OCI-M1 (cell line): ENCODE measurements around the gene GOLIM4.
"Not testable (repeated sequence)": the region's sequence is repeated elsewhere in the genome, so short reads cannot be mapped to it uniquely, and the experiment has no call there.

ENCODE experiments used
- DNase-seq: peaks from one replicate; lab custom pipeline; 2025; lab: John Stamatoyannopoulos, UW

Gene GOLIM4

DNA sequence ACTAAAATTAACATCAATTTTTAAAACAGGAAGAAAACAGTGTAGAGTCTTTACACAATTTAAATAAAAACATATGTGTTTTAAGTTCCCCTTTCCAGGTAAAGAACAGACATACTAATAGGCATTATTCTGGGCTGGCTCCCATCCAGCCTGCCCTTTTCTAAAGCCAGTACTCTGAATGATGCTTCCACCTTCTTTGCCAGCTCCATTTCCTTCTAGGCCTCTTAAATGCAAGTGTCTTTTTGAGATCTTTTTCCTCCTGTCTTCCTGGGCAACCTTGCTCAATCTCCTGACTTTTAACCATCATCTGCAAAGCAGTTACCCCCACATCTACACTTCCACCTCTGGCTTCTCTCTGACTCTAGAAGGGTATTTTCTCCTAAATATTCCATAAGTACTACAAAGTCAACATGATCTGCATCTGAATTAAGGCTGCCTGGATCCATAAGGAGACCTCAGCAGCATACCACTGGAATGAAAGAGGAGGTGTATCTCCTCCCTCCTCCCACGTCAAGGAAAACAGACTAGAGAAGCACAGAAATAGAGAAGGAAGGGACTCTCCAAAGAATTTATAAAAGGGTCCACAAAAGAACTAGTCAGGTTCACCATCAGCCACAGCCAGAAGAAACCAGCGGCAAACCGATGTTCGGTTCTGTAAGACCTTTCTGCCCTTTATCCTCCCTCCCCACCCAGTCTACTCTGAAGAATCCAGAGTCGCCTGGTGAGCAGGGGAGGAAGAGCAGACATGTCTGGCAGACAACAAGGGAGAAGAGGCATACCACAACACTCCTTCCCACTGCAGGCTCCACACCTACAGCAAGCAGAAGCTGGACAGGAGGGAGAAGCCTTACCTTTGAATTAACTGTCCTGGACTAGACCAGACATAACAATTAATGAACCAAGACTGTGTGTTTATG is 47.1 kb downstream of the GOLIM4 start:
- DNase-seq, result peak; percentile 8

DNA sequence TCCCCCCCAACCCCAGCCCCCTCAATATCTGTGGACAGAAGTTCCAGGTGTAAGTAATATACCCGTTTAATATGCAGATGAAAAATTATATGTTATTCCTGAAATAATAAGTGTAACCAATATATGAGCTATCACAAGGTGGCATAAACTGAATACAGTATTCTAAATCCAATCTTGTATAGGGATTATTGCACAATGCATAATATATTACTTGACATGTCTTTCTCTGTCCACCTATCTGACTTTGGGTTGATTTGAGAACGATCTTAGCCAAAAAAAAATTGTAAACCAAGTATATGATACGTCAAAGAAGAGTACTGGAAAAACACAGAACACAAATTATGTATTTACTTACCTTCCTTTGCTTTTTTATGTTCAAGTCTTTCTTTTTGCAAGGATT is 47.8 kb downstream of the GOLIM4 start:
- no peak for DNase-seq

DNA sequence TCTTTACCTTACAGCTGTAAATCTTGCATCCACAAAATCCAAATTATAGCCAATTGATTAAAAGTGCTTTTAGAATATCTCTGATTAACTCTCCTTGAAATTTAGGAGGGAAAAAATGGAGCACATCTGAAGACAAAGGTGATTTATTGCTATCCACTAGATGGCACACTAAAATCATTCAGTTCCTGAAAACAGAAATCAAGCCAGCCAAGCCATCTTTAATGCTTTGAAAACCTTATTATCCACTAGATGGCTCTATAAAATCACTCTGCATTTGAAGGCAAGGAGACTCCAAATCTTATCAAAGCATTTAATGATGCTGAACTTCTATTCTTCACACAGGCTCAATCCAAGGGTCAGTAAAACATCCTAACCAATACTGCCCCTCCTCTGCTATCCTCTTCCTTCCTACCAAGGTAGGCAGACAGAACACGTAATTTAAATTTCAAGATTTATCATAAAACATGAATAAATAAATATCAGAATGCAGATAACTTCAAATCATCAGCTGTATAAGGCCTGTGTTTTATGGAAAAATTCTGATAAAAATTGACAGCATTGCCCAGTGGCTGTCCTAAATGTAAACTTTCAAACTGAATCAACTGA is 48.4 kb downstream of the GOLIM4 start:
- peak; percentile 86 for DNase-seq

DNA sequence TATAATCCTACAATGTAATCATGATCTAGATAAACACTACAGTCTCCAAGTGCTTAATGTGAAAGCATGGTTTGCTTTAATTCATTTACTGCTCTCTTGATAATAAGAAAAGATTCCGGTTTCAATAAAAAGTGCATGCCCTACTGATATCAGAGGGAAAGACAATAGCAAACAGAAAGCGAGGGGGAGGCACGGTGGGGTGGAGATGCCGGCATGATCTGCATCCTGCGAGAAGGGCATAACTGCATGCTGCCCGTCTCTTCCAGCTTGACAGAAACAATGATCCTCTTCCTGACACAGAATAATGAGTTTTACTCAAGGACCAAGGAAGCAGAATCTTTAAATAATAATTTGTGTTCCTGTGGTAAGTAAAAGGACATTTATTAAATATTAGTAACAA is 51.7 kb downstream of the GOLIM4 start:
- DNase-seq, result no peak

DNA sequence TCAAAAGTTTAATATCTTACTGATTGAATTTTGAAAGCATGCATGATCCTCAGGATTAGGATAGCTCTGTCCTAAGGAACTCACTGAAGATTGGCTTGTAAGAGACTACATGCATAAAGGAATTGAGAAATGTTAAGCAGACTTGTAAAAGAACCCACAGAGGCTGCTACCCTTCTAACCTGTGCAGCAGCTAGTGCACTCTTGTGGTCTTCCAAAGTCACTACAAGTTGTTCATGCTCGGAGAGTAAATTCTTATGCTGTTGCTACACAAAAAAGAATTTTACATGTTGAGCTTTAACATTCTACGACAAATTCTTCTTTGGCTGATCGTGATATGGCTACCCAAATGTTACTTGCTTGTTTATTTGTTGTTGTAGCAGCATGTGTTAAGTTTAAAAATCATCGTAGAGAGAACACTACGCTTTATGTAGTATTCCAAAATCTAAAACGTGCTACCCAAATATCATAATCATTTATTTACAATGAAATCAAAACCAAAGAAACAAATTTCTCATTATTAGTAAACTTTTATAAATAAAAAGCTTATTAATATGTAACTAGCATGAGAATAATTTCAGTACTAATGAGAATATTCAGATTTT is 55.0 kb downstream of the GOLIM4 start:
- DNase-seq, result peak; percentile 44

DNA sequence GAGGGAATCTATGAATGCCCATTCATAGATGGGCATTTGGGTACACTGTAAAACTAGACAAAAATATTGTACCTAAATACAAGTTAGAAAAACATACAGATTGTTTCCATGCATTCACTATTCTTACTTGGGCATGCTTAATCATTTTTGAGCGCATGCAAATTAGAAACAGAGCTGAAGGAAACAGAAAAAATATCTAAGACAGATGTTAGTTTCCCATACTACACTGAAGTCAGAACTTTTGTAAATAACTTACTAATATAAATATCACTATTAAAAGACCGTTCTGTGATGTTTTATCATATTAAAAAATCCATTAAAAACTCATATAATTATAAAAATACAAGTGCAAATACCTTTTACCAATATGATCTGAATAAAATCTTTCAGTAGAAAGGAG is 58.7 kb downstream of the GOLIM4 start:
- no peak for DNase-seq

DNA sequence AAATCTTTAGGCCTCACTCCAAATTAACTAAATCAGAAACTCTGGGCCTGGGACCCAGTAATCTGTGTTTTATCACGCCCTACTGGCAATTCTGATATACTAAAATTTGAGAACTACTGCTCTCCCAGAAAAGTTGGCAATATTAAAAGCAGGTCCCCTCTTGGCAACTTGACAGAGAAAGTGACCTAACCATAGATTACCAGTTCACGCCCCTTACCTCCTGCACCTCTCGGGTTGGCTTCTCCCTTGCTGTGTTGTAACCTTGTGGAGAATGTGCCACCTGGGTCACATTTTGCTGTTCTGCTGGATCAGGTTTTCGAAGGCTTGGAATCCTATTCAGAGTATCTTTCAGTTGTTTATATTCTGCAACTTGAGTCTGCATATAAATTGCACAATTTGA is 59.1 kb downstream of the GOLIM4 start:
- no peak for DNase-seq

DNA sequence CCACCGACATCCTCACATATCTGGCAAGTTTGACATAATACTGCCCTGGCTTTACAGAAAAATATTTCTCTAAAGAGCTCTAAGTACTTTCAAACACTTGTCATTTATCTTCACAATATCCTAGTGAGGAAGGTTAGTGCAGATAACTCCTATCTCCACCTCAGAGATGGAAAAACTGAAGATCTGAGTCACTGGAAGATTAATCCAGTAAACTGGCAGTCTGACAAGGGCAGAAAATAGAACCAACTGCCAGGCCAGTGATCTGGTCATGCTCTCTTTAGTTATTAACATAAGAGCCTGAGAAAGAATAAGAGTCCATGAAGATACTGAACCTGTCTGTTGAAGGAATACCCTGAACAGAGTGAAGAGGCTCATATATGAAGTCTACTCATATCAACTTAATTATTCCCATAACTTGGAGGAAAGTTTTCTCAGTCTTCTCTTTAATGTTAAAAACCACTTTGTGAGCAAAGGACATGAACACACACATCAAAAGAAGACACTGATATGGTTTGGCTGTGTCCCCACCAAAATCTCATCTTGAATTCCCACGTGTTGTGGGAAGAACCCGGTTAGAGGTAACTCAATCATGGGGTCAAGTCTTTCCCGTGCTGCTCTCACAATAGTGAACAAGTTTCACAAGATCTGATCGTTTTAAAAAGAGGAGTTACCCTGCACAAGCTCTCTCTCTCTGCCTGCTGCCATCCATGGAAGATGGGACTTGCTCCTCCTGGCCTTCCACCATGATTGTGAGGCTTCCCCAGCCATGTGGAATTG is 61.4 kb downstream of the GOLIM4 start:
- DNase-seq, result peak; percentile 74

DNA sequence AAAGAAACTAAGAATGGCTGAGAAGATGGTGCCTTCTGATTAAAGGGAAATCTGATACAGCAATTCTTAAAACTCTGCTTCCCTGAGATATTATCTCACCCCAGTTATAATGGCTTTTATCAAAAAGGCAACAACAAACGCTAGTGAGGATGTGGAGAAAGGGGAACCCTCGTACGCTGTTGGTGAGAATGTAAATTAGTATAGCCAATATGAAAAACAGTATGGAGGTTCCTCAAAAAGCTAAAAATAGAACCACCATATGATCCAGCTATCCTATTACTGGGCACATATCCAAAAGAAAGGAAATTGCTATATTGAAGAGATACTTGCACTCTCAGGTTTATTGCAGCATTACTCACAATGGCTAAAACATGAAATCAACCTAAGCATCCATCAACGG is 65.1 kb downstream of the GOLIM4 start:
- DNase-seq, result no peak

DNA sequence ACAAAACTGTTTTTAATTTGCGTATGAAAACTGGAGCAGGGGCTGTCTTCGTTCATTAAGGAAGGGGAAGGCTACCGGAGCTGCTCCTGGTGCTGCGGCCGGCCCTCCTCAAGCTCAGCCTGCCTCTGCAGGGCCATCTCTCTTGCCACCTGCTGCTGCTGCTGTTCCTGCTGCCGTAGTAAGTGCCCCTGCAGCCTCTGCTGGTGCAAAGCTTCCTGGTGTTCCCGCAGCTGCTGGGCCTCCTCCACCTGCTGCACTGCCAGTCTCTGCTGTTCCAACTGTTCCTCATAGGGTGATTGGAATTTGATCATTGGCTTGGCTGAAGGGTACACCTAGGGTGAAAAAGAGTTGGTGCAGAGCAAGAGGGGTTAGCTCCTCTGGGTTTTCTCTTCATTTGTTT is 66.0 kb downstream of the GOLIM4 start:
- no peak for DNase-seq

DNA sequence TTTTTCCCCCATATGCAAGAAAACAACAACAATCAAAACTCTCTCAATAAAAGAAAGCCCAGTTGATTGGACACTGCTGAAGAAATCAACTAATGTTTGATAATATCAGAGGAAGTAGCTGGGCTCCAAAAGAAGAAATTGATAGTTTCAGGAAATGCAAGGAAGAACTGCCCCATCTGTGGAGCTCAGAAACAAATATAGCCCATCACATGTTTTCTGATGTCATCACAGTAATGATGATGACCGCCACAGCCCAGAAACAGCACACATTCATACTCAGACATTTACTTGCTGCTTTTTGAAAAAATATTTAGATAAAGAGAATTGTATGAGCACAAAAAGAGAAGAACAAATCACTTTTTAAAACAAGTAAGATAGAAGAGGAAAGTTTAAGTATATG is 67.6 kb downstream of the GOLIM4 start:
- DNase-seq, result peak; percentile 14

DNA sequence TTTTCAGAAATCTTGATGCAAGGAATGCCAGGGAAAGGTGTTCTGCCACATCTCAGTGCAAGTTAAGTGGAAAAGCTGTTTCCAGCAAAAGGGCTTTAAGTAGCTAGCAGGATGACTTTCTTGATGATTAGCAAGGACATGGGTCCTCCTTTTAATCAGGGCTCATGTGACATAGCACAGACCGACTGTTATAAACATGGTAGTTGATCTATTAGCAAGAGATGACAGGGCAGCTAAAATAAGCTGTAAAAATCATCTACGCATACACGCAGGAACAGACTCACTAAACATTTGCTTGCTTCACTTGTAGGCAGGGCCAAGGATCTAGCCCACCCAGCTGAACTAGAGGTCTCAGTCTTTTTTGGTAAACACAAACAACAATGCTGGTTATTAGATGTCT is 69.0 kb downstream of the GOLIM4 start:
- no peak for DNase-seq

DNA sequence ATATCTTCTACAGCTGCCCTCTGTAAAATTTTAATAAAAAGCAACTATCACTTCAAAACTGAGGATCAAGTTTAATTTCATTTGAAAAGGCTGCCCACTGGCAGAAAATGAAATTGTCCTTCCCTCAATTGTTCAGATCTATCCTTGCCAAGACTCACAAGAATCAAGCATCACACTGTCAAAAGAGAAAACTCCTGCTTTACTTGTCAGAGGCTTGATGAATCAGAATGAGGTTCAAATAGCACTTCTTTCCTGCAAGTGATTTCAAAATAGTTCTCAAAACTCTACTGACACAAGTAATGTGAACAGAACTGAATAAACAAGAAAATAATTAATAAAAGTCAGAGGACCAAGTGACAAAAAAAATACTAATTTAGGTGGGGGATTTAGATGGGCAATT is 70.6 kb downstream of the GOLIM4 start:
- DNase-seq, result no peak

DNA sequence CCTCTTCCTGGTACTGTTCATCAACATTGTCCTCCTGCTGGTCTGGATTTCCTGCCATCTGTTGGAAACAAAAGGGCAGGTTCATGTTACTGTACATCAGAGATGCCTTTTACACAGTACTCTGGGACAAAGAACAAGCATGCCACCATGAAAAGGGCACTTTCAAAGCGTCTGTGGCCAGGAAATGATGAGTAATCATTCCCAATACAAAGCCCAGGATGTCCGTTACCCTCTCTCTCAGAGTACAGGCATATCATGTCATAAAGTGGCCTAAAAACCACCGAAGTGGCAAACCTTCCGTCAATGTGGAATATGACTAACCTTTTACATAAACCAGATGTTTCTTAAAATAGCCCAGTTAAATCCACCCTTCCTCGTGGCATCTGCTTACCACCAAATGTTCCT is 71.2 kb downstream of the GOLIM4 start:
- DNase-seq, result no peak

DNA sequence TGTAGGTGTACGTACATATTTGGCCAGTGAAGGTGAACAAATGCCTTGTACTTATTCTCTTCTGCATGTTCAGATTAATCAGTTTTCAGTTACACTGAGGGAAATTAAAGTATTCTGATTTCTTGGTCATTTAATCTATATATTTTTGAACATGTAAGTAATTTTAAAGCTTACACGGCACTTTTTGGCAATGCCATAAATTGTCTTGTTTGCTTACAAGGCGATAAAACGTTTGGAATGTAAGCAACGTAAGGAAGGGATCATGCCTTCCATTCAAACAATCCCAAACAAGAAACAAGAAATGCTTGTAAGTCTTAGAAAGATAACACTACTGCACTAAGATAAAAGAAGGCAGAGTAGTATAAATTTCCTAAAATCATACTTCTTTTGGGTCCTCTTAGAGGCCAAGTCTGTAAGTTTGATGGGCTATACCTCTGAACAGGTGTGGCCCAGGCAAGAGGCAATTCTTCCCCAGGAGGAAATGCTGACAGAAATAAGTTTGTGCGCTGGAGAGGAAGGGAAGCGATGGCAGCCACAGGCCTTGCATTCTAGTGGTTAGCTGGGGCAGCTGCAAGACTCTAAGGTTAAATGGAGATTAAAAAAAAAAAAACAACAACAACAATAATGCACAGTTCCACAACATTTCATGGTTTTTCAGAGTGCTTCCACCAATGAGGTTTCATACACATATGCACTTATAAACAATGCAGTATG is 73.8 kb downstream of the GOLIM4 start:
- DNase-seq, result no peak

DNA sequence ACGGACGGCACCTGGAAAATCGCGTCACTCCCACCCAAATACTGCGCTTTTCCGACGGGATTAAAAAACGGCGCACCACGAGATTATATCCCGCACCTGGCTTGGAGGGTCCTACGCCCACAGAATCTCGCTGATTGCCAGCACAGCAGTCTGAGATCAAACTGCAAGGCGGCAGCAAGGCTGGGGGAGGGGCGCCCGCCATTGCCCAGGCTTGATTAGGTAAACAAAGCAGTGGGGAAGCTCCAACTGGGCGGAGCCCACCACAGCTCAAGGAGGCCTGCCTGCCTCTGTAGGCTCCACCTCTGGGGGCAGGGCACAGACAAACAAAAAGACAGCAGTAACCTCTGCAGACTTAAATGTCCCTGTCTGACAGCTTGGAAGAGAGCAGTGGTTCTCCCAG is 84.4 kb downstream of the GOLIM4 start:
- not testable (repeated sequence) for DNase-seq

DNA sequence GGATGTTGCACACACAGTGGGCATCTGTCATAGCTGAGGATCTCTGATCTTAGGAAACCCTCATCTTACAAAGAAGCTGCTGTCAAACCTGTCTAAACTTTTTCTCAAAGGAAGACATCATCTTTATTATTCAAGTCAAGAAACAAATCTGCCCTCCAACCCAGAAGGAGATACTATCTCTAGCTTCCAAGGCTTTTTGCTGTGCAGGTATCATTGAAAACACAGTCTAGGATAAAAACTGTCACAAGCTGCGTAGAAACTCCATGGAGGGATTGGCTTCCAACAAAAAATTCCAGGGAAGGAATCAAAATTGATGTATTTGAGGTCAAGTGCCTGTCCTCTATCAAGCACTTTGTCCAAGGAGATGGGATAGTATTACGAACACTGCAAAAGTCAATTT is 89.1 kb downstream of the GOLIM4 start:
- no peak for DNase-seq

DNA sequence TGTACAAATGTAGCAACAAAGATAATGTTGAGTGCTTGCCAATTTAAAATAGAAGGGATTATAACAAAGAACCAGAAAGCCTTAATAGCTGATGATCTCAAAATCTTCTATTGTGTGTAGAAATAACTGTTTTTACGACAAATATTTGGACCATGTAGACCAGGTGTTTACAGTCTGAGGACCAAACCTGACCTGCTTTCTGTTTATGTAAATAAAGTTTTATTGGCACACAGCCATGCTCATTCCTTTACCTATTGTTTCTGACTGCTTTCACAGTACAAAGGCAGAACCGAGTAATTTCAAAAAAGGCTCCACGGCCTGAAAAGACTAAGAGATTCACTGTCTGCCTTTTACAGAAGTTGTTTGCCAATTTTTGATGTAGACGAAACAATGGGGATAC is 91.8 kb downstream of the GOLIM4 start:
- DNase-seq, result no peak

DNA sequence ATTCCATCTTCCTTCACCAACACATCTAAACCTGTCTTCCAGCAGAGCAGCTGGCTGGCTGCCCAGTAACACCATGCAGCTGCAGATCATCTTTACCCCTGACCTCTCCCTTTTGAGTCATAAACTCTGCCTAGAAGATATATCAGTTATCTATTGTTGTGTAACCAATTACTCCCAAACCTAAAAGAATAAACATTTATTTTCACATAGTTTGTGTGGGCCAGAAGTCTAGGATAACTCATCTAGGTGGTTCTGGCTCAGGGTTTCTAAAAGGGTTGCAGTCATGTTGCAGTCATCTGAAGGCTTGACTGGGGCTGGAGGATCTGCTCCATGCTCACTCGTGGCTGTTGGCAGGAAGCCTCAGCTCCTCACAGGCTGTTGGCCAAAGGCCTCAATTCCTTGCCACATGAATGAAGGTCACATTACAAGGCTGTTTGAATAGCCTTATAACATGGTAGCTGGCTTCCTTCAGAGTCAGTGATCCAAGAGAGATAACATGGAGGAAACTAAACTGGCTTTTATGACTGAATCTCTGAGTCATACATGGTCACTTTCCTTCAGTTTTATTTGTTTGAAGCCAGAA is 92.8 kb downstream of the GOLIM4 start:
- DNase-seq, result peak; percentile 58

DNA sequence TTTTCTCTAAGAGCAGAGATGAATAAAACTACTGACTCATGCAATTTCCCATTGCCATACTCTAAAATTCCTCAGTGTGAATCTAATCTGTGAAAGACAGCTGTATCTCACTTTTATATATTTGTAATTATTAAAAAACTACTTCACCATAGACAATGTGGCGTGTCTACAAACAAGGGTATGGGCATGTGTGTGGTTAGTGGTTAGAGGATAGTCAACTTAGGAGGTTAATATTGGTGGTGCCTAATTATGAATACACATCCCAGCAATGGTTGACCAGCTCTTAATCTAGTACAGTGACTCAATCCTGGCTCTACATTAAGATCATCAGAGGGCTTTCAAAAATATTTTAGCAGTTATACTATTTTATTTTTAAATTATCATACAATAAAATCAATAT is 94.5 kb downstream of the GOLIM4 start:
- DNase-seq, result no peak

DNA sequence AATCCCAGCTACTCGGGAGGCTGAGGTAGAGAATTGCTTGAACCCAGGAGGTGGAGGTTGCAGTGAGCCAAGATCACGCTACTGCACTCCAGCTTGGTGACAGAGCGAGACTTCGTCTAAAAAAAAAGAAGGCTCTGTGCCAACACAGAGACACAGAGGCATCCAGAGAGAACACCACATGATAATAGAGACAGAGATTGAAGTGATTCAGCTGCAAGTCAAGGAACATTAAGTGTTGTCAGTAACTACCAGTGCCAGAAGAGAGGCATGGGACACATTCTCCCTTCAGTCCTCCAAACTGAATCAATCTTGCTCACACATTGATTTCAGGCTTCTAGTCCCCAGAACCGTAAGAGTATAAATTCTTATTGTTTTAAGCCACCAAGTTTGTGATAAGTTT is 97.5 kb downstream of the GOLIM4 start:
- no peak for DNase-seq
